ENCODE measurements around the gene LDLRAD4. TPM values are rescaled to one million over a fixed set of nuclear protein-coding genes. Genes with fewer than 3 reads are reported as not detected.

Gene LDLRAD4
- total and polyA plus RNA-seq, 8 donors: 2.0 to 47.9 (median 9.0) TPM

- H3K4me3 ChIP-seq: no peak overlapping the region
- no peaks in the 10 kb centered on the region for H3K27me3 ChIP-seq
- no peak overlapping the region for H3K27ac ChIP-seq
- H3K9me3 ChIP-seq: no peaks in the 10 kb centered on the region
- TF ChIP-seq CTCF (IDR thresholded peaks at IDR 0.05) (no peak), EP300 (IDR thresholded peaks at IDR 0.05) (no peak), POLR2AphosphoS5 (IDR thresholded peaks at IDR 0.05) (no peak), POLR2A (IDR thresholded peaks at IDR 0.05) (no peak)
- H3K36me3 ChIP-seq: no peaks in the 10 kb centered on the region
- 58 to 73% (median 69%) methylated on average over 7 of the region's 7 CpGs for WGBS, 5 donors
- DNase-seq: no peak
- intact Hi-C loops (cut with DNase I; ENCODE audit: low total_unique reads): no loop called here
- peaks cover 21 to 70% (median 41%) of the 10 kb centered on the region in 4 donors for H3K4me1 ChIP-seq
These were observed 160.7 kb downstream of the LDLRAD4 start for GRCh38 chr18:13379062-13379865.

GRCh38 chr18:13379930-13380690, 161.6 kb downstream of the LDLRAD4 start:
- Histone ChIP-seq H3K4me1 (peaks cover 17 to 61% (median 34%) of the 10 kb centered on the region in 4 donors), H3K27me3 (no peaks in the 10 kb centered on the region), H3K36me3 (no peaks in the 10 kb centered on the region), H3K27ac (no peak overlapping the region), H3K9me3 (no peaks in the 10 kb centered on the region), H3K4me3 (no peak overlapping the region)
- no peak for DNase-seq
- intact Hi-C loops (cut with DNase I; ENCODE audit: low total_unique reads): loop anchor here (10.0 kb wide), 1 partner anchor 165 kb away; the partner anchor contains the start of gene LDLRAD4
- 62 to 83% (median 74%) methylated on average over 10 to 18 of the region's 18 CpGs for WGBS, 5 donors
- TF ChIP-seq EP300 (IDR thresholded peaks at IDR 0.05) (no peak), POLR2A (IDR thresholded peaks at IDR 0.05) (no peak), CTCF (IDR thresholded peaks at IDR 0.05) (no peak), POLR2AphosphoS5 (IDR thresholded peaks at IDR 0.05) (no peak)

- no peaks in the 10 kb centered on the region for H3K27me3 ChIP-seq
- TF ChIP-seq POLR2A (IDR thresholded peaks at IDR 0.05): no peak
- TF ChIP-seq POLR2AphosphoS5 (IDR thresholded peaks at IDR 0.05): no peak
- no peak for TF ChIP-seq CTCF (IDR thresholded peaks at IDR 0.05)
- TF ChIP-seq EP300 (IDR thresholded peaks at IDR 0.05): no peak
- no peaks in the 10 kb centered on the region for H3K36me3 ChIP-seq
- 66 to 77% (median 71%) methylated on average over 2 of the region's 2 CpGs for WGBS, 5 donors
- no peak overlapping the region for H3K4me3 ChIP-seq
- no peak for DNase-seq
- H3K9me3 ChIP-seq: no peaks in the 10 kb centered on the region
- intact Hi-C loops (cut with DNase I; ENCODE audit: low total_unique reads): loop anchor here (10.0 kb wide), 1 partner anchor 166 kb away; the partner anchor contains the start of gene LDLRAD4
- H3K27ac ChIP-seq: no peak overlapping the region
- H3K4me1 ChIP-seq: peaks cover 12 to 56% (median 31%) of the 10 kb centered on the region in 4 donors
These were observed 162.1 kb downstream of the LDLRAD4 start for GRCh38 chr18:13380691-13381070.

- DNase-seq: no peak
These were observed 162.8 kb downstream of the LDLRAD4 start for GRCh38 chr18:13381331-13381730.

More at GRCh38 chr18:13381331-13381730, 162.8 kb downstream of the LDLRAD4 start:
- Histone ChIP-seq H3K27ac (peak overlapping the region in 4 of 5 donors; percentile 74 to 82 (median 79)), H3K27me3 (no peaks in the 10 kb centered on the region), H3K4me1 (peaks cover 10 to 51% (median 30%) of the 10 kb centered on the region in 4 donors), H3K4me3 (peak overlapping the region in 2 of 4 donors; percentile 35), H3K36me3 (no peaks in the 10 kb centered on the region), H3K9me3 (no peaks in the 10 kb centered on the region)
- intact Hi-C loops (cut with DNase I; ENCODE audit: low total_unique reads): loop anchor here (10.0 kb wide), 1 partner anchor 167 kb away; the partner anchor contains the start of gene LDLRAD4
- TF ChIP-seq POLR2AphosphoS5 (IDR thresholded peaks at IDR 0.05) (no peak), CTCF (IDR thresholded peaks at IDR 0.05) (no peak), POLR2A (IDR thresholded peaks at IDR 0.05) (no peak), EP300 (IDR thresholded peaks at IDR 0.05) (no peak)
- 87 to 89% (median 88%) methylated on average over 9 of the region's 9 CpGs for WGBS, 5 donors

All from stomach (tissue), 9 donors.